ENCODE data around the gene AKR1A1. TPM values are rescaled to one million over a fixed set of nuclear protein-coding genes. Genes with fewer than 3 reads are reported as not detected.
"Not testable (repeated sequence)": the region's sequence is repeated elsewhere in the genome, so short reads cannot be mapped to it uniquely, and the experiment has no call there.

The AKR1A1 gene
- total and polyA plus RNA-seq, 5 experiments from 2014 or later, result 74.8 to 96.3 (median 82.8) TPM

- H3K27ac Mint-ChIP-seq, result peak overlapping the region in 3 of 10 donors; percentile 6 to 67 (median 40)
- POLR2A ChIA-PET, result not testable (repeated sequence)
- H3K36me3 Mint-ChIP-seq, result peaks cover 0 to 90% (median 10%) of the 10 kb centered on the region in 3 donors
These were observed 36.9 kb upstream of the AKR1A1 start for GRCh38 chr1:45513532-45514260.

GRCh38 chr1:45516036-45516435 lies 34.6 kb upstream of the AKR1A1 start:
- DNase-seq (no peak), ATAC-seq (no peak)
- Mint-ChIP-seq H3K9me3 (no peaks in the 10 kb centered on the region), H3K27me3 (no peaks in the 10 kb centered on the region), H3K4me1 (peaks cover 5 to 28% (median 19%) of the 10 kb centered on the region in 4 donors), H3K36me3 (peaks cover 0 to 70% (median 8%) of the 10 kb centered on the region in 3 donors), H3K27ac (peak overlapping the region in 7 of 10 donors; percentile 15 to 91 (median 47)), H3K4me3 (no peak overlapping the region)
- POLR2A ChIA-PET, result no interaction called here

More at GRCh38 chr1:45513532-45514260, 36.9 kb upstream of the AKR1A1 start:
- not testable (repeated sequence) for DNase-seq, H3K9me3 Mint-ChIP-seq, H3K27me3 Mint-ChIP-seq, H3K4me1 Mint-ChIP-seq, H3K4me3 Mint-ChIP-seq, ATAC-seq

- POLR2A ChIA-PET, result interaction anchor here (1.8 kb wide), 1 partner anchor 67 kb away, joined by 6 read pairs; the partner anchor contains the start of gene NASP
- DNase-seq (no peak), ATAC-seq (no peak)
- Mint-ChIP-seq H3K27me3 (no peaks in the 10 kb centered on the region), H3K36me3 (peaks cover 0 to 66% (median 8%) of the 10 kb centered on the region in 3 donors), H3K27ac (peak overlapping the region in 3 of 10 donors; percentile 15 to 47 (median 17)), H3K4me3 (peak overlapping the region in 1 of 10 donors; percentile 14), H3K4me1 (peaks cover 7 to 30% (median 22%) of the 10 kb centered on the region in 4 donors), H3K9me3 (no peaks in the 10 kb centered on the region)
These were observed 34.2 kb upstream of the AKR1A1 start for GRCh38 chr1:45516465-45516864.

- Mint-ChIP-seq H3K36me3 (peaks cover 0 to 55% (median 8%) of the 10 kb centered on the region in 3 donors), H3K4me3 (peak overlapping the region in 1 of 10 donors; percentile 93), H3K27ac (peak overlapping the region in 4 of 10 donors; percentile 4 to 47 (median 30)), H3K4me1 (peaks cover 15 to 40% (median 34%) of the 10 kb centered on the region in 4 donors)
- H3K27me3 Mint-ChIP-seq, ATAC-seq, DNase-seq, H3K9me3 Mint-ChIP-seq: not testable (repeated sequence)
- POLR2A ChIA-PET, result interaction anchor here (1.2 to 1.8 kb wide), 3 partner anchors 18 to 65 kb away, joined by 3 to 6 read pairs (median 5); partner anchors contain the start of genes CCDC163, MMACHC, NASP and TESK2
These were observed 32.3 kb upstream of the AKR1A1 start for GRCh38 chr1:45518366-45518765.

GRCh38 chr1:45518910-45519309 lies 31.7 kb upstream of the AKR1A1 start:
- POLR2A ChIA-PET, result interaction anchor here (0.6 to 1.6 kb wide), 3 partner anchors 19 to 168 kb away, joined by 3 to 5 read pairs (median 4); partner anchors contain the start of genes CCDC163, MMACHC and TESK2
- no peak for DNase-seq
- Mint-ChIP-seq H3K27ac (peak overlapping the region in 7 of 10 donors; percentile 2 to 85 (median 40)), H3K4me1 (peaks cover 15 to 40% (median 34%) of the 10 kb centered on the region in 4 donors), H3K36me3 (peaks cover 0 to 49% (median 8%) of the 10 kb centered on the region in 3 donors), H3K9me3 (no peaks in the 10 kb centered on the region), H3K4me3 (peak overlapping the region in 9 of 10 donors; percentile 47 to 96 (median 71)), H3K27me3 (no peaks in the 10 kb centered on the region)
- ATAC-seq, result no peak

GRCh38 chr1:45519774-45520173 lies 30.9 kb upstream of the AKR1A1 start:
- Mint-ChIP-seq H3K4me3 (peak overlapping the region; percentile 88 to 97 (median 95)), H3K4me1 (peaks cover 13 to 40% (median 34%) of the 10 kb centered on the region in 4 donors), H3K27ac (peak overlapping the region in 6 of 10 donors; percentile 58 to 95 (median 76)), H3K36me3 (peaks cover 0 to 41% (median 8%) of the 10 kb centered on the region in 3 donors)
- not testable (repeated sequence) for DNase-seq, H3K27me3 Mint-ChIP-seq, H3K9me3 Mint-ChIP-seq, ATAC-seq
- POLR2A ChIA-PET, result interaction anchor here (1.2 to 3.2 kb wide), 4 partner anchors 17 to 64 kb away, joined by 3 to 44 read pairs (median 26); partner anchors contain the start of genes AKR1A1, NASP and TESK2

- Mint-ChIP-seq H3K27ac (peak within 1 kb of the TSS; percentile 88 to 96 (median 92)), H3K4me1 (peaks cover 13 to 40% (median 34%) of the 10 kb centered on the region in 4 donors), H3K9me3 (no peaks in the 10 kb centered on the region), H3K4me3 (peak within 1 kb of the TSS; percentile 88 to 97 (median 95)), H3K36me3 (peaks cover 0 to 22% (median 0%) of the 10 kb centered on the region in 3 donors), H3K27me3 (no peaks in the 10 kb centered on the region)
- POLR2A ChIA-PET, result interaction anchor here (0.6 to 3.2 kb wide), 24 partner anchors 9 to 746 kb away, joined by 3 to 44 read pairs (median 7); partner anchors contain the start of genes AKR1A1, CCDC163, GPBP1L1 and HECTD3
- DNase-seq (peak; percentile 87 to 97 (median 93)), ATAC-seq (peak; percentile 86 to 87)
These were observed 29.0 kb upstream of the AKR1A1 start, which contains the start of gene PRDX1 for GRCh38 chr1:45521413-45522323. Gene PRDX1, minus strand, starts transcription at chr1:45521884. Its CDS starts 2,841 bp downstream, at chr1:45519043.

- H3K36me3 Mint-ChIP-seq, result peaks cover 0 to 13% (median 0%) of the 10 kb centered on the region in 3 donors
- DNase-seq (no peak), ATAC-seq (no peak)
- H3K27ac Mint-ChIP-seq, result peak overlapping the region; percentile 88 to 96 (median 92)
- H3K4me3 Mint-ChIP-seq, result peak overlapping the region; percentile 88 to 97 (median 95)
- POLR2A ChIA-PET, result interaction anchor here (0.6 to 3.2 kb wide), 21 partner anchors 10 to 747 kb away, joined by 3 to 44 read pairs (median 9); partner anchors contain the start of genes AKR1A1, CCDC163, GPBP1L1 and MMACHC
- H3K9me3 Mint-ChIP-seq, result no peaks in the 10 kb centered on the region
- no peaks in the 10 kb centered on the region for H3K27me3 Mint-ChIP-seq
- H3K4me1 Mint-ChIP-seq, result peaks cover 13 to 36% (median 34%) of the 10 kb centered on the region in 4 donors
These were observed 28.1 kb upstream of the AKR1A1 start for GRCh38 chr1:45522324-45523104.

GRCh38 chr1:45523516-45523915 lies 27.1 kb upstream of the AKR1A1 start:
- POLR2A ChIA-PET, result interaction anchor here (0.6 to 3.2 kb wide), 4 partner anchors 18 to 470 kb away, joined by 3 to 29 read pairs (median 8); partner anchors contain the start of gene TESK2
- not testable (repeated sequence) for ATAC-seq, H3K9me3 Mint-ChIP-seq, H3K36me3 Mint-ChIP-seq, H3K4me3 Mint-ChIP-seq, DNase-seq, H3K27me3 Mint-ChIP-seq
- peaks cover 13 to 34% (median 33%) of the 10 kb centered on the region in 4 donors for H3K4me1 Mint-ChIP-seq
- H3K27ac Mint-ChIP-seq, result peak overlapping the region in 2 of 10 donors; percentile 69 to 94

- not testable (repeated sequence) for H3K9me3 Mint-ChIP-seq, ATAC-seq, H3K4me3 Mint-ChIP-seq, H3K27ac Mint-ChIP-seq, H3K27me3 Mint-ChIP-seq, DNase-seq, H3K36me3 Mint-ChIP-seq
- POLR2A ChIA-PET, result interaction anchor here (0.6 kb wide), 1 partner anchor 471 kb away, joined by 3 read pairs; no protein-coding TSS in a partner anchor
- H3K4me1 Mint-ChIP-seq, result peaks cover 13 to 29% (median 28%) of the 10 kb centered on the region in 4 donors
These were observed 26.7 kb upstream of the AKR1A1 start for GRCh38 chr1:45523975-45524374.

GRCh38 chr1:45526135-45526644 lies 24.4 kb upstream of the AKR1A1 start:
- peaks cover 8 to 19% (median 9%) of the 10 kb centered on the region in 4 donors for H3K4me1 Mint-ChIP-seq
- no peaks in the 10 kb centered on the region for H3K36me3 Mint-ChIP-seq
- H3K9me3 Mint-ChIP-seq, result no peaks in the 10 kb centered on the region
- DNase-seq (no peak), ATAC-seq (no peak)
- no peaks in the 10 kb centered on the region for H3K27me3 Mint-ChIP-seq
- H3K27ac Mint-ChIP-seq, result peak overlapping the region in 1 of 10 donors; percentile 4
- POLR2A ChIA-PET, result interaction anchor here (0.6 kb wide), 1 partner anchor 194 kb away, joined by 4 read pairs; no protein-coding TSS in a partner anchor
- no peak overlapping the region for H3K4me3 Mint-ChIP-seq

Measured in naive thymus-derived CD8-positive, alpha-beta T cell (primary cell).